DOHH2 (cell line): ENCODE results near the gene TENT4A.
A peak's percentile ranks its signal among the peaks of the same experiment; 100 is the strongest.
"Not testable (repeated sequence)": the region's sequence is repeated elsewhere in the genome, so short reads cannot be mapped to it uniquely, and the experiment has no call there.

Experiments used
- H3F3A ChIP-seq: fragments of 200-600 bp; sonication (generic), shearing (Covaris generic); 2 replicates; pipeline ENCODE4 v1.6.0; 2016; ENCODE audit warnings: antibody characterized with exemption, mild to moderate bottlenecking; ENCODE audit not compliant: control insufficient read depth, insufficient read depth
- H3K27ac ChIP-seq: fragments of 200-600 bp; sonication (generic); 2 replicates; pipeline ENCODE4 v1.5.1; 2014; ENCODE audit warnings: low read depth, mild to moderate bottlenecking, low read length, moderate library complexity
- H3K27me3 ChIP-seq: fragments of 200-600 bp; sonication (generic); 2 replicates; pipeline ENCODE4 v1.6.1; 2014; ENCODE audit warnings: mild to moderate bottlenecking, low read length, mixed read lengths; ENCODE audit not compliant: control insufficient read depth
- H3K36me3 ChIP-seq: fragments of 200-600 bp; sonication (generic); 2 replicates; pipeline ENCODE4 v1.6.1; 2014; ENCODE audit warnings: mild to moderate bottlenecking, low read length, moderate library complexity, mixed read lengths; ENCODE audit not compliant: control insufficient read depth
- H3K4me1 ChIP-seq: fragments of 200-600 bp; sonication (generic); 2 replicates; pipeline ENCODE4 v1.6.1; 2014; ENCODE audit warnings: mild to moderate bottlenecking, low read length, mixed read lengths; ENCODE audit not compliant: control insufficient read depth
- H3K4me2 ChIP-seq: fragments of 200-600 bp; sonication (generic); 2 replicates; pipeline ENCODE4 v1.6.0; 2014; ENCODE audit warnings: mild to moderate bottlenecking, low read length, moderate library complexity
- H3K4me3 ChIP-seq: fragments of 200-600 bp; sonication (generic); 2 replicates; pipeline ENCODE4 v1.5.1; 2014; ENCODE audit warnings: mild to moderate bottlenecking, low read length, mixed read lengths
- H3K79me2 ChIP-seq: fragments of 200-600 bp; sonication (generic); 2 replicates; pipeline ENCODE4 v1.6.1; 2014; ENCODE audit warnings: mild to moderate bottlenecking, low read length, mixed read lengths; ENCODE audit not compliant: control insufficient read depth
- H3K9me2 ChIP-seq: fragments of 200-600 bp; sonication (generic); replicated peaks from 2 replicates; pipeline ENCODE4 v1.6.1; 2014; ENCODE audit warnings: mild to moderate bottlenecking, low read length, mixed read lengths; ENCODE audit not compliant: control insufficient read depth
- H3K9me3 ChIP-seq: fragments of 200-600 bp; sonication (generic); 2 replicates; pipeline ENCODE4 v1.6.1; 2014; ENCODE audit warnings: antibody characterized with exemption, low read length, mixed read lengths; ENCODE audit not compliant: control insufficient read depth, insufficient read depth
- H4K20me1 ChIP-seq: fragments of 200-600 bp; sonication (generic); 2 replicates; pipeline ENCODE4 v1.6.0; 2014; ENCODE audit warnings: low read depth, mild to moderate bottlenecking, antibody characterized with exemption, low read length, moderate library complexity; ENCODE audit not compliant: control insufficient read depth, insufficient read depth
- EZH2phosphoT487 ChIP-seq: fragments of 200-600 bp; sonication (generic); IDR thresholded peaks from 2 replicates; pipeline ENCODE4 v1.6.1; 2017; ENCODE audit warnings: borderline replicate concordance, mild to moderate bottlenecking, antibody characterized with exemption, low read length, moderate library complexity, mixed read lengths
- TF ChIP-seq, protein P1 (sequence below): fragments of 200-600 bp; sonication (generic); IDR thresholded peaks from one replicate; pipeline ENCODE4 v1.5.1; 2014; ENCODE audit warnings: antibody characterized with exemption, mild to moderate bottlenecking, low read depth, low read length; ENCODE audit not compliant: poor library complexity, severe bottlenecking

Gene TENT4A

GRCh38 chr5:6713274-6714225, at the start of gene TENT4A:
Gene TENT4A (plus strand): TSS chr5:6713432. CDS start chr5:6713984, 552 bp downstream.
- TF ChIP-seq, protein P1, sequence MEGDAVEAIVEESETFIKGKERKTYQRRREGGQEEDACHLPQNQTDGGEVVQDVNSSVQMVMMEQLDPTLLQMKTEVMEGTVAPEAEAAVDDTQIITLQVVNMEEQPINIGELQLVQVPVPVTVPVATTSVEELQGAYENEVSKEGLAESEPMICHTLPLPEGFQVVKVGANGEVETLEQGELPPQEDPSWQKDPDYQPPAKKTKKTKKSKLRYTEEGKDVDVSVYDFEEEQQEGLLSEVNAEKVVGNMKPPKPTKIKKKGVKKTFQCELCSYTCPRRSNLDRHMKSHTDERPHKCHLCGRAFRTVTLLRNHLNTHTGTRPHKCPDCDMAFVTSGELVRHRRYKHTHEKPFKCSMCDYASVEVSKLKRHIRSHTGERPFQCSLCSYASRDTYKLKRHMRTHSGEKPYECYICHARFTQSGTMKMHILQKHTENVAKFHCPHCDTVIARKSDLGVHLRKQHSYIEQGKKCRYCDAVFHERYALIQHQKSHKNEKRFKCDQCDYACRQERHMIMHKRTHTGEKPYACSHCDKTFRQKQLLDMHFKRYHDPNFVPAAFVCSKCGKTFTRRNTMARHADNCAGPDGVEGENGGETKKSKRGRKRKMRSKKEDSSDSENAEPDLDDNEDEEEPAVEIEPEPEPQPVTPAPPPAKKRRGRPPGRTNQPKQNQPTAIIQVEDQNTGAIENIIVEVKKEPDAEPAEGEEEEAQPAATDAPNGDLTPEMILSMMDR = no peak
- TF ChIP-seq EZH2phosphoT487 = no peak
- Histone ChIP-seq H3K4me1 (peaks cover 45% of the 10 kb centered on the region), H3F3A (peaks cover 3% of the 10 kb centered on the region; the same call in 1 of the 2 replicates), H3K27ac (peak within 1 kb of the TSS; percentile 83), H3K79me2 (peaks cover 45% of the 10 kb centered on the region), H4K20me1 (peaks cover 35% of the 10 kb centered on the region), H3K36me3 (peaks cover 39% of the 10 kb centered on the region), H3K9me2 (no peaks in the 10 kb centered on the region), H3K27me3 (no peaks in the 10 kb centered on the region), H3K9me3 (no peaks in the 10 kb centered on the region), H3K4me3 (peak within 1 kb of the TSS; percentile 83), H3K4me2 (peak within 1 kb of the TSS; percentile 94)

DNA sequence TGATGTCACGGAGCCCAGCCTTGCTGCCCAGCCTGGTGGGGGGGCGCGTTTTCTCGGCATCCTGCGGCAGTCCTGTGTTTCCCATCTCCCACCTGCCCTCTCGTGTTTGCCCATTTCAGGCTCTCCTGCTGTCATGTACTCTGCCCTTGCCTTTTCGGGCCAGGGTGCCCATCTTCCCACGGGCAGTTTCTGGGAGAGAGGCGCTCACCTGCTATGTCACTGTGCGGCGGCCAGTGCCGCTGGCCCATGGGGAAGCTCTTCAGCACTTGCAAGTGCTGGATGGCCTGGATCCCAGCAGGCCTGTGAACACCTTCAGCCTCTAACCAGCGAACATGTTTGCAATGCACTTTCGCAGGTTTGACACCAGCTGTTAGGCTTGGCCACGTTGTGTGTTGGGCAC, 46.5 kb upstream of the TENT4A start:
- Histone ChIP-seq H3K4me2 (no peak overlapping the region), H3K4me1 (no peaks in the 10 kb centered on the region), H3K36me3 (no peaks in the 10 kb centered on the region; the same call in 1 of the 2 replicates)

DNA sequence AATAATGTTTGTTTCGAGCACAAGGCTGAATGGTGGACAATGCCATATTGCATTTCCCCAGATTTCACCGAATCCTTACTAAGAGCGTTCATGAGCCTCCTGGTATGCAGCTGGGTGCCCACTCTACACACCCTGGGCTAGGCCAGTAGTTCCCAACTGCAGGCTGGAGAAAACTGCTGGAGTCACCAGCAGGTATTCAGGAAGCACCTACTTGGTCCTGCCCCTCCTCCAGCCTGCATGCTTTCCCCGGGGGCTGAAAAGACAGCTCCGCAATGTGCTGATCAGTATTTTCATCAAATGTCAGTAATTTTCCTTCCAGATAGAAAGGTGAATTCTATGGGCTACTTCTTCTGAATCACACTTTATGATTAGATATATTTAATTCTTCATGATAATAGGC, 45.6 kb upstream of the TENT4A start:
- Histone ChIP-seq H3K79me2 (no peaks in the 10 kb centered on the region), H3F3A (no peaks in the 10 kb centered on the region), H3K4me1 (no peaks in the 10 kb centered on the region), H3K4me2 (no peak overlapping the region), H3K4me3 (no peak overlapping the region), H3K27ac (no peak overlapping the region), H3K27me3 (no peaks in the 10 kb centered on the region), H4K20me1 (no peaks in the 10 kb centered on the region), H3K9me3 (no peaks in the 10 kb centered on the region), H3K36me3 (no peaks in the 10 kb centered on the region; the same call in 1 of the 2 replicates), H3K9me2 (no peaks in the 10 kb centered on the region)
- TF ChIP-seq EZH2phosphoT487 = no peak
- TF ChIP-seq, protein P1 = no peak

More for the DNA sequence above, 46.5 kb upstream of the TENT4A start:
- Histone ChIP-seq H3K9me2 (no peaks in the 10 kb centered on the region), H3K27ac (no peak overlapping the region), H3K4me3 (no peak overlapping the region), H3K9me3 (no peaks in the 10 kb centered on the region), H4K20me1 (no peaks in the 10 kb centered on the region), H3K27me3 (no peaks in the 10 kb centered on the region), H3F3A (no peaks in the 10 kb centered on the region), H3K79me2 (no peaks in the 10 kb centered on the region)
- no peak for TF ChIP-seq EZH2phosphoT487
- TF ChIP-seq, protein P1 = no peak

GRCh38 chr5:6668717-6669116, 44.5 kb upstream of the TENT4A start:
- not testable (repeated sequence) for H3K4me3 ChIP-seq, H3K27ac ChIP-seq, H4K20me1 ChIP-seq, H3K27me3 ChIP-seq, H3K9me2 ChIP-seq, H3K36me3 ChIP-seq, H3F3A ChIP-seq, H3K4me1 ChIP-seq, H3K79me2 ChIP-seq, H3K9me3 ChIP-seq, H3K4me2 ChIP-seq
